HepG2 (cell line): Measurements from ENCODE around the gene KIAA0232. TPM values are rescaled to one million over a fixed set of nuclear protein-coding genes. Genes with fewer than 3 reads are reported as not detected.

Experiments
- ATAC-seq: fragments of 200-7000 bp; cut with Tn5 transposase; 3 replicates; pipeline ENCODE4 v1.9.1; 2020; ENCODE audit warnings: mild to moderate bottlenecking, moderate library complexity
- BruUV-seq: library from RNA; stranded (reverse); fragments of 400-500 nt; replicated peaks from 2 replicates; lab custom pipeline; 2021; lab: Mats Ljungman, UMichigan
- CTCF ChIA-PET: fragments of 300-600 bp; formaldehyde crosslinking; extraction: SDS; loops from one replicate; lab custom pipeline; 2021; ENCODE audit warnings: low total read pairs, inconsistent platforms, low intra/inter-chr PET ratio; lab: Yijun Ruan, JAX
- POLR2A ChIA-PET: fragments of 350-600 bp; sonication (Branson Sonifier 250); formaldehyde crosslinking; loops from one replicate; lab custom pipeline; 2020; ENCODE audit warnings: antibody characterized with exemption, inconsistent platforms; lab: Yijun Ruan, JAX
- DNase-seq: peaks from one replicate; pipeline ENCODE4 v3.0.0-alpha.2; 2015; ENCODE audit warnings: low spot score
- FAIRE-seq: peaks from 3 replicates; lab custom pipeline; 2011; peaks lifted over from hg19 to GRCh38; lab: Jason Lieb, UNC
- H2AFZ ChIP-seq: one replicate; pipeline ENCODE4 v1.6.1; 2011; ENCODE audit warnings: low read length, inconsistent platforms
- H3K27ac ChIP-seq: fragments of 300-600 bp; 3 replicates; pipeline ENCODE4 v1.8.0; 2011; ENCODE audit warnings: mixed run types, mild to moderate bottlenecking, mixed read lengths, low read length, inconsistent platforms; ENCODE audit not compliant: insufficient read depth; ENCODE audit errors: extremely low read length
- H3K27me3 ChIP-seq, 2 experiments: fragments of 200-600 bp in 1 of 2; 2 replicates in 1 of 2; 3 replicates in 1 of 2; pipeline versions ENCODE4 v1.6.0 to v1.8.0; 2011; ENCODE audit warnings: low read length in 2 of 2, mild to moderate bottlenecking in 2 of 2, moderate library complexity in 2 of 2, inconsistent platforms in 1 of 2; ENCODE audit not compliant: insufficient read depth in 2 of 2, control insufficient read depth in 1 of 2
- H3K36me3 ChIP-seq, 2 experiments: fragments of 200-600 bp in 1 of 2; replicated peaks in 1 of 2; 2 replicates in 1 of 2; 3 replicates in 1 of 2; pipeline versions ENCODE4 v1.5.1 to v1.8.0; 2011; ENCODE audit warnings: low read length in 2 of 2, inconsistent platforms in 1 of 2; ENCODE audit not compliant: insufficient read depth in 2 of 2, control insufficient read depth in 1 of 2
- H3K4me1 ChIP-seq: 2 replicates; pipeline ENCODE4 v1.5.1; 2012; ENCODE audit warnings: low read length, inconsistent platforms; ENCODE audit not compliant: insufficient read depth
- H3K4me2 ChIP-seq: 2 replicates; pipeline ENCODE4 v1.6.0; 2011; ENCODE audit warnings: low read depth, low read length, inconsistent platforms
- H3K4me3 ChIP-seq, 3 experiments: fragments of 200-600 bp in 1 of 3; sonication (generic), shearing (Covaris generic) in 1 of 3; replicated peaks in 1 of 3; 2 replicates each; pipeline ENCODE4 v1.5.1; 2011 to 2016; ENCODE audit warnings: low read length in 3 of 3, inconsistent platforms in 2 of 3, low read depth in 2 of 3, mild to moderate bottlenecking in 2 of 3, control low read depth in 1 of 3, mixed read lengths in 1 of 3; ENCODE audit not compliant: insufficient read depth in 1 of 3
- H3K79me2 ChIP-seq: one replicate; pipeline ENCODE4 v1.6.1; 2011; ENCODE audit warnings: low read length, inconsistent platforms; ENCODE audit not compliant: insufficient read depth
- H3K9ac ChIP-seq: 2 replicates; pipeline ENCODE4 v1.6.0; 2011; ENCODE audit warnings: mild to moderate bottlenecking, low read depth, low read length, inconsistent platforms; ENCODE audit not compliant: insufficient read depth
- H3K9me3 ChIP-seq: 2 replicates; pipeline ENCODE4 v1.5.1; 2012; ENCODE audit warnings: mild to moderate bottlenecking, low read length
- H4K20me1 ChIP-seq: 2 replicates; pipeline ENCODE4 v1.6.0; 2011; ENCODE audit warnings: inconsistent platforms, mild to moderate bottlenecking, low read length, moderate library complexity; ENCODE audit not compliant: insufficient read depth
- ATF7-NPFF ChIP-seq: sonication (generic); formaldehyde crosslinking; IDR thresholded peaks from 2 replicates; pipeline ENCODE4 v1.8.1; 2023; ENCODE audit warnings: mild to moderate bottlenecking, low read depth, missing genetic modification reagents, moderate library complexity
- FOSL2 ChIP-seq: sonication (generic); formaldehyde crosslinking; IDR thresholded peaks from 2 replicates; pipeline ENCODE4 v1.4.0; 2020; ENCODE audit warnings: missing genetic modification reagents
- FOXO1 ChIP-seq: sonication (generic); formaldehyde crosslinking; IDR thresholded peaks from 2 replicates; pipeline ENCODE4 v1.4.0; 2020; ENCODE audit warnings: missing genetic modification reagents
- IKZF5 ChIP-seq: IDR thresholded peaks from 2 replicates; pipeline ENCODE4 v1.6.1; 2018; ENCODE audit warnings: missing genetic modification reagents, mild to moderate bottlenecking, missing compliant biosample characterization
- MNT ChIP-seq: fragments of 450-650 bp; IDR thresholded peaks from 2 replicates; pipeline ENCODE4 v1.6.1; 2016
- NR2F2 ChIP-seq: IDR thresholded peaks from 2 replicates; pipeline ENCODE4 v1.6.1; 2012; ENCODE audit warnings: low read depth, inconsistent platforms, borderline replicate concordance
- PHF8 ChIP-seq: sonication (generic); formaldehyde crosslinking; IDR thresholded peaks from 2 replicates; pipeline ENCODE4 v1.5.0; 2020; ENCODE audit warnings: missing genetic modification reagents
- SP5 ChIP-seq: IDR thresholded peaks from 2 replicates; pipeline ENCODE4 v1.6.1; 2016; ENCODE audit warnings: low read depth, borderline replicate concordance
- ZBTB39 ChIP-seq: sonication (generic); formaldehyde crosslinking; IDR thresholded peaks from 2 replicates; pipeline ENCODE4 v1.5.0; 2020; ENCODE audit warnings: missing genetic modification reagents
- ZGPAT ChIP-seq: IDR thresholded peaks from 2 replicates; pipeline ENCODE4 v1.6.1; 2016; ENCODE audit warnings: mild to moderate bottlenecking
- ZMAT5 ChIP-seq: sonication (generic); formaldehyde crosslinking; IDR thresholded peaks from 2 replicates; pipeline ENCODE4 v1.5.0; 2020; ENCODE audit warnings: mild to moderate bottlenecking, low read depth, missing genetic modification reagents, borderline replicate concordance
- ZNF160 ChIP-seq: sonication (generic); formaldehyde crosslinking; IDR thresholded peaks from 2 replicates; pipeline ENCODE4 v1.8.0; 2022; ENCODE audit warnings: mild to moderate bottlenecking, inconsistent platforms, missing genetic modification reagents
- ZNF180 ChIP-seq: sonication (generic); formaldehyde crosslinking; IDR thresholded peaks from 2 replicates; pipeline ENCODE4 v1.4.0; 2020; ENCODE audit warnings: low read depth, missing genetic modification reagents, borderline replicate concordance
- ZNF235 ChIP-seq: sonication (generic); formaldehyde crosslinking; IDR thresholded peaks from 2 replicates; pipeline ENCODE4 v1.8.1; 2023; ENCODE audit warnings: mild to moderate bottlenecking, missing genetic modification reagents, borderline replicate concordance
- ZNF24 ChIP-seq: fragments of 450-650 bp; IDR thresholded peaks from 2 replicates; pipeline ENCODE4 v1.6.1; 2017; ENCODE audit warnings: antibody characterized with exemption, mild to moderate bottlenecking
- ZNF350 ChIP-seq: sonication (generic); formaldehyde crosslinking; IDR thresholded peaks from 2 replicates; pipeline ENCODE4 v1.4.0; 2020; ENCODE audit warnings: mild to moderate bottlenecking, low read depth, missing genetic modification reagents, borderline replicate concordance
- ZNF430 ChIP-seq: sonication (generic); formaldehyde crosslinking; IDR thresholded peaks from 2 replicates; pipeline ENCODE4 v1.9.0; 2021; ENCODE audit warnings: mild to moderate bottlenecking, missing genetic modification reagents
- WGBS: methylation state at CpG from one replicate; pipeline ENCODE4 v1.1.6; 2017; ENCODE audit warnings: low lambda C conversion rate; 5-methylcytosine and 5-hydroxymethylcytosine counted together
- in situ Hi-C: cut with HindIII; loops from 2 replicates; pipeline ENCODE4 v1.10.0; 2017; ENCODE audit warnings: low pct_unique_long_range_greater_than_20kb; ENCODE audit not compliant: extremely low pct_ligation_motif_present
- intact Hi-C: fragments of 100-400 bp; cut with micrococcal nuclease; formaldehyde crosslinking; loops from one replicate; pipeline ENCODE4 v1.10.0; 2022; ENCODE audit not compliant: unreplicated experiment
- polyA plus RNA-seq, 8 experiments: library from polyadenylated mRNA; depleted of rRNA in 3 of 8; stranded (reverse) in 7 of 8; unstranded in 1 of 8; fragments of >200 nt; fragmentation: Illumina TruSeq in 4 of 8; extraction: Trizol in 4 of 8; gene quantifications; 2 replicates each; pipeline versions ENCODE4 v1.2.1 to v1.2.3, GENCODE V29; 2011 to 2016; ENCODE audit warnings: low read depth in 4 of 8, missing spikeins in 1 of 8, mixed read lengths in 1 of 8; ENCODE audit not compliant: insufficient read depth in 1 of 8
- total RNA-seq, 5 experiments: library from RNA; depleted of rRNA; stranded (reverse); fragments of >200 nt; fragmentation: Illumina TruSeq; extraction: Trizol; gene quantifications; 2 replicates each; pipeline ENCODE4 v1.2.3, GENCODE V29; 2016; ENCODE audit warnings: low read depth in 1 of 5

Gene KIAA0232
- total and polyA plus RNA-seq, 2 of the 13 experiments (the other 11 are each of a cell fraction or from before 2014, with no cell fraction given) = 7.8 to 17.1 TPM

- TF ChIP-seq ZBTB39 (CRISPR knock-in tag) = no peak
- no peak for TF ChIP-seq ZNF160 (CRISPR knock-in tag)
These were observed 42.4 kb downstream of the KIAA0232 start (continued) for GRCh38 chr4:6824772-6825402.

GRCh38 chr4:6825403-6825802 lies 42.9 kb downstream of the KIAA0232 start:
- WGBS = 94% methylated on average over 6 of the region's 6 CpGs
- Histone ChIP-seq H3K79me2 (peaks cover 38% of the 10 kb centered on the region), H3K4me3 (no peak overlapping the region), H3K4me2 (no peak overlapping the region), H2AFZ (no peak overlapping the region), H3K27ac (no peak overlapping the region), H3K4me1 (no peaks in the 10 kb centered on the region), H3K9ac (no peak overlapping the region), H4K20me1 (no peaks in the 10 kb centered on the region; the same call in 1 of the 2 replicates), H3K9me3 (no peaks in the 10 kb centered on the region), H3K36me3 (peaks cover 16 to 58% of the 10 kb centered on the region in 2 experiments), H3K27me3 (no peaks in the 10 kb centered on the region)
- intact Hi-C loops (no loop called here), in situ Hi-C loops (no loop called here)
- BruUV-seq = no TSS peak
- CTCF ChIA-PET = no interaction called here
- POLR2A ChIA-PET = no interaction called here
- no peak for FAIRE-seq
- no peak for DNase-seq
- ATAC-seq = no peak
- TF ChIP-seq ZNF350 (CRISPR knock-in tag) = no peak
- no peak for TF ChIP-seq ZNF235
- no peak for TF ChIP-seq SP5 (CRISPR knock-in tag)
- TF ChIP-seq ZGPAT (CRISPR knock-in tag) = no peak
- no peak for TF ChIP-seq NR2F2
- TF ChIP-seq ZNF24 = no peak
- TF ChIP-seq IKZF5 (CRISPR knock-in tag) = no peak
- no peak for TF ChIP-seq ATF7-NPFF (CRISPR knock-in tag)
- TF ChIP-seq ZNF430 (CRISPR knock-in tag) = no peak
- TF ChIP-seq PHF8 (CRISPR knock-in tag) = no peak
- no peak for TF ChIP-seq FOXO1 (CRISPR knock-in tag)
- TF ChIP-seq ZMAT5 = no peak
- TF ChIP-seq MNT = no peak
- TF ChIP-seq ZNF180 (CRISPR knock-in tag) = no peak
- TF ChIP-seq FOSL2 = no peak
